SK-N-MC (cell line): ENCODE data around the gene ZKSCAN1.
"Not testable (repeated sequence)": the region's sequence is repeated elsewhere in the genome, so short reads cannot be mapped to it uniquely, and the experiment has no call there.

ENCODE experiments used
- DNase-seq: peaks from one replicate; pipeline ENCODE4 v3.0.0-alpha.2; 2011; ENCODE audit warnings: low read depth, low spot score
- H3K27ac ChIP-seq: fragments of 200-600 bp; sonication (generic); 2 replicates; pipeline ENCODE4 v1.5.1; 2016; ENCODE audit warnings: mixed run types
- H3K36me3 ChIP-seq: fragments of 200-600 bp; sonication (generic); 2 replicates; pipeline ENCODE4 v1.6.1; 2017; ENCODE audit warnings: antibody characterized with exemption, low read length, mixed read lengths; ENCODE audit not compliant: insufficient read depth
- H3K4me3 ChIP-seq: fragments of 200-600 bp; sonication (generic); 2 replicates; pipeline ENCODE4 v1.5.1; 2016
- H3K9ac ChIP-seq: fragments of 200-600 bp; sonication (generic); 2 replicates; pipeline ENCODE4 v1.8.0; 2017; ENCODE audit warnings: mixed run types, mixed read lengths; ENCODE audit not compliant: insufficient read length
- H3K9me3 ChIP-seq: fragments of 200-600 bp; sonication (generic); 2 replicates; pipeline ENCODE4 v1.6.1; 2017; ENCODE audit warnings: low read depth, mild to moderate bottlenecking, antibody characterized with exemption, low read length, moderate library complexity, mixed read lengths
- EZH2 ChIP-seq: fragments of 200-600 bp; sonication (generic); IDR thresholded peaks from one replicate; pipeline ENCODE4 v1.6.1; 2017; ENCODE audit warnings: antibody characterized with exemption
- FOXP2 ChIP-seq: optimal IDR thresholded peaks from 2 replicates; pipeline ENCODE3; 2011; ENCODE audit warnings: mild to moderate bottlenecking, moderate library complexity; ENCODE audit not compliant: insufficient read depth; ENCODE audit errors: extremely low read length, control extremely low read depth
- POLR2AphosphoS5 ChIP-seq: IDR thresholded peaks from 2 replicates; pipeline ENCODE4 v1.6.1; 2012; ENCODE audit warnings: mild to moderate bottlenecking, low read depth, low read length, borderline replicate concordance

ZKSCAN1 gene

DNA sequence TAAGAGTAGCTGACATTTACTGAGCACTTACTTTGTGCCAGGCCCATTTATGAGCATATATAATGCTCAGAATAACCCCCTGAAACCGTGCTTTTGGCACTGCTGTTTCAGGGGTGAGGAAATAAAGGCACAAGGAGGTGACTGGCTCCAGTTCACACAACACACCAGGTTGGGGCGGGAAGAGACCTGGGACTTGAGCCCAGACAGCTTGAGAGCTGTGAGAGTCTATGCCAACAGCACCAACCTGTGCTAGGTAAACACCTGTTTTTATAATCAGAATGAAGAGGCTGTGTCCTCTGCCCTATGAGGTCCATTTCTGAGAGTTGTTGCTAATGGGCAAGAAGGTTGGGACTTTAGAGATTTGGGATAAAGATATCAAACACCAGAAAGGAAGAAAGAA, 30.8 kb upstream of the ZKSCAN1 start:
- no peaks in the 10 kb centered on the region for H3K9me3 ChIP-seq
- no peak overlapping the region for H3K4me3 ChIP-seq
- DNase-seq = no peak
- no peaks in the 10 kb centered on the region for H3K36me3 ChIP-seq
- H3K27ac ChIP-seq = no peak overlapping the region
- TF ChIP-seq EZH2 (no peak), POLR2AphosphoS5 (no peak), FOXP2 (no peak)
- no peak overlapping the region for H3K9ac ChIP-seq

DNA sequence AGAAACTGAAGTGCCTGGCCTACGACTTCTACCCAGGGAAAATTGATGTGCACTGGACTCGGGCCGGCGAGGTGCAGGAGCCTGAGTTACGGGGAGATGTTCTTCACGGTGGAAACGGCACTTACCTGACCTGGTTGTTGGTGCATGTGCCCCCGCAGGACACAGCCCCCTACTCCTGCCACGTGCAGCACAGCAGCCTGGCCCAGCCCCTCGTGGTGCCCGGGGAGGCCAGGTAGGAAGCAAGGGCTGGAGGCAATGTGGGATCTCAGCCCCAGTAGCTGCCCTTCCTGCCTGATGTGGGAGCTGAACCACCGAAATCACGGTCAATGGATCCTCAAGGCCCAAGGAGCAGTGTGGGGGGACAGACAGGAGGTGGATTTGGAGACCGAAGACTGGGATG, 28.1 kb upstream of the ZKSCAN1 start:
- not testable (repeated sequence) for H3K9ac ChIP-seq, H3K27ac ChIP-seq, H3K36me3 ChIP-seq, H3K9me3 ChIP-seq, DNase-seq, H3K4me3 ChIP-seq

DNA sequence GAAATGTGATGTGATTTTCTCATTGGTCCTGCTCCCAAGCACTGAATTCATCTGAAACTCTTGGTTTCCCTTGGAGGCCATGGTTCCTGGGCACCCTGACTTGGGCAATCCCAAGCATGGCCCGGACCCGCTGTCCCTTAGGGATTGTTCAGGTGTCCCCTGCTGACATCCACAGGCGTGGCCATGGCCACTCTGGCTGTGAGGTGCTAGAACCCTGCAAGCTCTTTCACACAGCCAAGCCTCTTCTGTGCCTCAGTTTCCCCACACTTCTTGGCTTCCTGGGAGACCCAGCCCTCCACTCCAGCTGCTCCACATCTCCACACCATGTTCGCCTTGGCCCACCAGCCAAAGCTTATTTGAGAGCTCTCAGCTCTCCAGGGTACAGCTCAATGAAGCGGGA, 27.6 kb upstream of the ZKSCAN1 start:
- Histone ChIP-seq H3K9me3 (no peaks in the 10 kb centered on the region), H3K27ac (no peak overlapping the region), H3K9ac (no peak overlapping the region), H3K36me3 (no peaks in the 10 kb centered on the region), H3K4me3 (no peak overlapping the region)
- no peak for DNase-seq
- no peak for TF ChIP-seq FOXP2
- TF ChIP-seq POLR2AphosphoS5 = no peak
- no peak for TF ChIP-seq EZH2

DNA sequence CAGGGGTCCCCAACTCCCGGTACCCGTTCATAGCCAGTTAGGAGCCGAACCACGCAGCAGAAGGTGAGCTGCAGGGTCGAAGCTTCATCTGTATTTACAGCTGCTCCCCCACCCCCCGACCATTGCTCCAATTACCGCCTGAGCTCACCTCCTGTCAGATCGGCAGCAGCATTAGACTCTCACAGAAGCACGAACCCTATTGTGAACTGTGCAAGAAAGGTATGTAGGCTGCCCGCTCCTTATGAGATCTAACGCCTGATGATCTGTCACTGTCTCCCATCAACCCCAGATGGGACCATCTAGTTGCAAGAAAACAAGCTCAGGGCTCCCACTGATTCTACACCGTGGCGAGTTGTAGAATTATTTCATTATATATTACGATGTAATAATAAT, 24.9 kb upstream of the ZKSCAN1 start:
- Histone ChIP-seq H3K4me3 (peak overlapping the region; percentile 38; the same call in 1 of the 2 replicates), H3K9ac (no peak overlapping the region), H3K9me3 (no peaks in the 10 kb centered on the region), H3K27ac (no peak overlapping the region), H3K36me3 (no peaks in the 10 kb centered on the region)
- TF ChIP-seq EZH2 (no peak), FOXP2 (no peak)
- no peak for DNase-seq

DNA sequence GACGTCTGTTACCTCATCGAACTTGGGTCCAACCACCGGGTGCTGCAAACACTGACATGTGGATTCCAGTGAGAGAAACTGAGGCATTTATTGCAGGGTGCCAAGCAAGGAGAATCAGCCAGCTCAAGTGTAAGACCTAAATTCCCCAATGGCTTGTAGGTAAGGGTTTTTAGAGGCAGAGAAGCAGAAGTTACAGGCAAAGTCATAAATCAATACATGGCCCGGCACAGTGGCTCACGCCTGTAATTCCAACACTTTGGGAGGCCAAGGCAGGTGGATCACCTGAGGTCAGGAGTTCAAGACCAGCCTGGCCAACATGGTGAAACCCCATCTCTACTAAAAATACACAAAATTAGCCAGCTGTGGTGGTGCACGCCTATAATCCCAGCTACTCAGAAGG, 23.9 kb upstream of the ZKSCAN1 start:
- H3K9ac ChIP-seq, H3K36me3 ChIP-seq, H3K4me3 ChIP-seq, H3K9me3 ChIP-seq, H3K27ac ChIP-seq, DNase-seq: not testable (repeated sequence)

DNA sequence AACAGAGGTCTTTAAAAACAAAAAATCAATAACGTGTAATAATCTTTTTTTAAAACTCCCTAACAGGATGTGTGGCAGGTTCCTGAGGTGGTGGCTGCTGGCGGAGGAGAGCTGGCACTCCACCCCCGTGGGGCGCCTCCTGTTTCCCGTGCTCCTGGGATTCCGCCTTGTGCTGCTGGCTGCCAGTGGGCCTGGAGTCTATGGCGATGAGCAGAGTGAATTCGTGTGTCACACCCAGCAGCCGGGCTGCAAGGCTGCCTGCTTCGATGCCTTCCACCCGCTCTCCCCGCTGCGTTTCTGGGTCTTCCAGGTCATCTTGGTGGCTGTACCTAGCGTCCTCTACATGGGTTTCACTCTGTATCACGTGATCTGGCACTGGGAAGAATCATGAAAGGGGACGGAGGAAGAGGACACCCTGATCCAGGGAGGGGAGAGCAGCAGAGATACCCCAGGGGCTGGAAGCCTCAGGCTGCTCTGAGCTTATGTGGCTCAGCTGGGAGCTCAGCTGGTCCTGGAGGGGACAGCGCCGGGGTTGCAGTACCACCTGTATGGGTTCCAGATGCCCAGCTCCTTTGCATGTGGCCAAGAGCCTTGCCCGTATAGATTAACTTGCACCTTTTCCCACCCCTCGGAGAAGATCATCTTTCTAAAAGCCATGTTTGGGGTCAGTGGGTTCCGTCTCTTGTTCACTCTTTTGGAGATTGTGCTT, 22.9 kb upstream of the ZKSCAN1 start:
- no peaks in the 10 kb centered on the region for H3K9me3 ChIP-seq
- no peaks in the 10 kb centered on the region for H3K36me3 ChIP-seq
- TF ChIP-seq EZH2 = no peak
- TF ChIP-seq FOXP2 = no peak
- TF ChIP-seq POLR2AphosphoS5 = no peak
- no peak overlapping the region for H3K9ac ChIP-seq
- H3K27ac ChIP-seq = no peak overlapping the region
- no peak for DNase-seq
- H3K4me3 ChIP-seq = no peak overlapping the region

DNA sequence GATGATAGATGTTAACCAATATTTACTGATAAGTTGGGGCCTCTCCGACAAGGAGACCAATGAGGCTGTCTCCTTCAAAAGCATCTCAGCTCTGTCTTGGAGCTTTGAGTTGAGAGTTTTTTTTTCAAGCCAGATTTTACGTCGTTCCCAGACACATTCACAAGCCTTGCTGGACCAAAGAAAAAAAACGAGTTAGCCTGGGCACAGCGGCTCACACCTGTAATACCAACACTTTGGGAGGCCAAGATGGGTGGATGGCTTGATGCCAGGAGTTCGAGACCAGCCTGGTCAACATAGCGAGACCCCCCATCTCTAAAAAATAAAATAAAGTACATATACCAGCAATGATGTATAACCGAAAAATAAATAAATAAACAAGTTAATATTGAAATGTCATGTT, 20.6 kb upstream of the ZKSCAN1 start:
- no peak for DNase-seq
- no peaks in the 10 kb centered on the region for H3K36me3 ChIP-seq
- TF ChIP-seq EZH2 (no peak), FOXP2 (no peak), POLR2AphosphoS5 (no peak)
- H3K27ac ChIP-seq = no peak overlapping the region
- no peak overlapping the region for H3K4me3 ChIP-seq
- no peak overlapping the region for H3K9ac ChIP-seq
- H3K9me3 ChIP-seq = no peaks in the 10 kb centered on the region

DNA sequence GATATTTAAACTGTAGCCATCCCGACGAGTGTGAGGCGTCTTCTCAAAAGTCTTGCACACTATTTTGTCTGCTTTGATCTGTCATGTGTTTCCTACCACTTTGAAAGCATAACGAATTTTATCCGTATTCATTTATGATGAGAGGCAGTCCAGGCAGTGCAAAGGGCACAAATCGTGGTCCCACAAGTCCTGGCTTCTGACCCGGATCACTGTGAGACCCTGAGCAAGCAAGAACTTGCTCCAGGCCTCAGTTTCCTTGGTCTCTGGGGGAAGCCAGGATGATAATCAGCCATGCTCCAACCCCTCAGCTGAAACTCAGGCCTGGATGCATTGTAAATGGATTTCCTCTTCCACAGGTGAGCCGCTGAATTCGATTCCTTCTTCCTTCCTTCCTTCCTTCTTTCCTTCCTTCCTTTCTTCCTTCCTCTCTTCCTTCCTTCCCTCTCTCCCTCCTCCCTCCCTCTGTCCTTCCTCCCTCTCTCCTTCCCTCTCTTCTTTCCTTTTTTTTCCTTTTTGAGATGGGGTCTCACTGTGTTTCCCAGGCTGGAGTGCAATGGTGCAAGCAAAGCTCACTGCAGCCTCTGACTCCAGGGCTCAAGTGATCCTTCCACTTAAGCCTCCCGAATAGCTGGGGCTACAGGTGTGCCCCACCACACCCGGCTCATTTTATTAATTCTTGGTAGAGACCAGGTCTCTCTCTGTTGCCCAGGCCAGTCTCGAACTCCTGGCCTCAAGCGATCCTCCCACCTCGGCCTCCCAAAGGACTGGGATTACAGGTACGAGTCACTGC, 18.4 kb upstream of the ZKSCAN1 start:
- Histone ChIP-seq H3K9ac (no peak overlapping the region), H3K4me3 (no peak overlapping the region)
- no peak for TF ChIP-seq EZH2

DNA sequence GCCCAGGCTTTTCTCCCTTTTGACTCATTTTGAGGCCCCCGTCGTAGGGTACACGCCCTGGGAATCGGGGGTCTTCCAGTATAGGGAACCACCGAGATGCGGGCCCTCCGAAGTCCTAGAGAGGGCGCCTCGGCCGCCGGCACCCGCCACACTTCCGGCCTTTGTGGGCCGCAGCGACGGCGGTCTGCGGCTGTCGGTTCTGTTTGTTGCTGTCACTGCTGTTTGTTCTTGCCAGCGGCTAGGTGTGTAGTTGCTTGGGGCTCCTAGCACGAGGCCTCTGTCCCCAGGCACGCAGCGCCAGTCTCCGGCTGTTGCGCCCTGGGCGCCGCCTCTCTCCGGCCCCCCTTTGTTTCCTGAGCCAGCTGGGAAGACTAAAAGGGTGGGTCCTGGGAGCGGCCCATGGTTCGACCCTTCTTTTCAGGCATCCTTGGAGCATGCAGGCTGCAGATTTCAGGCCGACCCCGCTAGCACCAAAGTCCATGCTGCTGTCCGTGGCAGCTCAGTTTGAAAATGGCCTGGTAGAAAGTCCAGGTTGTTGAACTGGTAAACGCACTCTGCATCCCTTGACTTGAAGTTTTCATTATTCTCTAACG, 17.8 kb upstream of the ZKSCAN1 start:
- no peak for TF ChIP-seq POLR2AphosphoS5
- TF ChIP-seq EZH2 = no peak
- TF ChIP-seq FOXP2 = no peak
- Histone ChIP-seq H3K36me3 (no peaks in the 10 kb centered on the region), H3K9ac (no peak overlapping the region), H3K9me3 (no peaks in the 10 kb centered on the region), H3K27ac (no peak overlapping the region), H3K4me3 (no peak overlapping the region)
- DNase-seq = no peak

More for the DNA sequence above, 18.4 kb upstream of the ZKSCAN1 start:
- no peaks in the 10 kb centered on the region for H3K9me3 ChIP-seq
- no peak for DNase-seq
- H3K27ac ChIP-seq = no peak overlapping the region
- H3K36me3 ChIP-seq = no peaks in the 10 kb centered on the region
